HCEC 1CT (cell line): ENCODE measurements around the gene BTBD6.
A peak's percentile ranks its signal among the peaks of the same experiment; 100 is the strongest.

Experiments
- DNase-seq: peaks from one replicate; pipeline ENCODE4 v3.0.0-alpha.2; 2017

Gene BTBD6

DNA sequence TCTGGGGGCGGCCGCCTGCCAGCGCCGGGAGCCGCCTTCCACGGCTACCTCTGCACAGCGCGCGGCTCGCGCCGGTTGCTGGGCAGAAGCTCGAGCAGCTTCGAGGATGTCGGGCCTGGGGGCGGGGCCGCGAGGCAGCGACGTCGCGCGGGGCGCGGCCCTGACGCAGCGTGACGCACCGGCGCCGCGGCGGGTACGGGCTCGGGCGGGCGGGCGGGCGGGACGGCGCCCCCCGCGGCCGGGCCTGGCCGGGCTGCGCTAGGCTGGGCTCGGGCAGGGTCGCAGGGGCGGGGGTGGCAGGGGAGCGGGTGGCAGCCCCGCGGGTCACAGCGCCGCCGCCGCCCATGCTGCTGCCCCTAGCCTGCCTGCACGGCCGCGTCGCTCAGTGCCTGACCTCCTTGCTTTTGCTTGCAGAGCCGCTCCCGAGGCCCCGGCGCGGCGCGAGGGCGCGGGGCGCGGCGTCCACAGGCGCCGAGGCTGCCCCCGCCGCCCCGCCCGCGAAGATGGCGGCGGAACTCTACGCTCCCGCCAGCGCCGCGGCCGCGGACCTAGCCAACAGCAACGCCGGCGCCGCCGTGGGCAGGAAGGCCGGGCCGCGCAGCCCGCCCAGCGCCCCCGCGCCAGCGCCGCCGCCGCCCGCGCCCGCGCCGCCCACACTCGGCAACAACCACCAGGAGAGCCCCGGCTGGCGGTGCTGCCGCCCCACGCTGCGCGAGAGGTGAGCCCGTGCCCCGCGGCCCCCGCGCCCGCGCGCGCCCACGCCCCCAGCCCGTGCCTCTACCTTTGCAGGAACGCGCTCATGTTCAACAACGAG is at the start of gene BTBD6:
TSS of gene BTBD6 (plus strand) at position 166 of the 814 bp plus-strand sequence. CDS start at position 345, 179 bp downstream.
- peak; percentile 78 for DNase-seq

DNA sequence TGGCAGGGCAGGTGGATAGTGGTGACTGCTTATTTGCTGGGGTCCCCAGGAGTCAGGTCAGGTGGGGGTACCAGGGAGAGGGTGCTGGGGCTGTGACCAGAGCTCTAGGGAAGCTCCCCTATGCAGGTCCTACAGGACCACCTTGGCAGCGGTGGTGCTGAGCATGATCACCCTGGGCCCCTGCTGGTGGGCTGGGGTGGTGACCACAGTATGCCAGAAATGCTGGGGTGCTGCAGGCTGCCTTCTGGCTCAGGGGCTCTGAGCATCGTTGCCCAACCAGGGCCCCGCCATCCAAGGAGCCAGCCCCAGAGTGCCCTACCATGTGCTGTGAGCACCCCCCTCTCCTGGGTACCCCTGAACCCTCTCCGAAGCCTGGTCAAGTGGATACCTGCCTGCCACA is 49.7 kb upstream of the BTBD6 start:
- no peak for DNase-seq

DNA sequence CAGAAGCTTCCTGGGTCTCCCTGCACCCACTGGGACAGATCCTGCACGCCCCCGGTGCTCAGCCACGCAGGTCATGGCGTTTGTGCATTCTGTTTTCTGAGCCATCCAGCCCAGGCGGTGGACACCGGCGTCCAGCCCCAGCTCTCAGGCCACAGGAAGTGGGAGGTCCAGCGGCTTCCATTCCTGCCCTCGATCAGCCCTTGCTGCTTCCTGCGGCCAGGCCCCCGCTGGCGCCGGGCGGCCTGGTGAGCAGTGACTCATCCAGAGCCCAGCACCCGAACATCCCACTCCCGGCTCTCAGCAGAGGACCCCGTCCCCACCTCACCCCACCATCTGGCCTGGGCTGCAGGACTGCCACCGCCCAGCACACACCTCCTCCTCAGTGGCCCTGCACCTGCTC is 49.2 kb upstream of the BTBD6 start:
- DNase-seq: peak; percentile 31

DNA sequence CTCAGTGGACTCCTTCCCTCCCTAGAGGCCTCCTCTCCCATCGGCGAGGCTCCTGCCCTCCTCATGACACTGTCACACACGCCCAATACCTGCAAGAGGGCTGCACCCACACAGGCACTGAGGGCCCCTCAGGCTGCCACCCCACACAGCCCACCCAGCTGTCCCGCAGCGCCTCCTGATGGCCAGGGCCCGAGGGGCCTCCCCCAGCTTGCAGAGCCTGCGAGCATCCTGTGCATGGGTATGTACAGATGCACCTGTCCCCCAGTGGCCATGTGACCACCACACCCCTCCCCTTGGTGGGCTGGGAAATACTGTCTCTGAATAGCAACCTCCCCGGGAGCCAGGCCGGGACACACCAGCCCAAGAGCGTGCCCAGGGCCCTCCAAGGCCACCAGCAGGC is 48.3 kb upstream of the BTBD6 start:
- DNase-seq: no peak

DNA sequence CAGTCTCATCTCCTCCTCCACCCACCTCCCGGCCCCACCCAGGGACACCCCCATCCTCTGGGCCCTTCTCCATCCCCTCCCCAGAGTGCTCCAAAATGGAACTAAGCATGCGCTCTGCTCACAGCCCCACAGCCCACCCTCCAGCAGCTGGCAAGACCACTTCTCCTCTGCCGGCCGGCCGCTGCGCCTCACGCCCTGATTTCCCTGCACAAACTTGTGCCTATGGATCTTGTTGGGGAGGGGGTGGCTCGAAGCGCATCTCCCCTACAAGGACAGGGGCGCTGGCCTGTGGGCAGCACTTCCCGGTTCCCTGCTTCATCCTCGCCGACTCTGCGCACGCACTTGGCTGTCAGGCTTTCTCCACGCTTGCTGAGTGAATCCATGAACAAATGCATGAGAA is 47.7 kb upstream of the BTBD6 start:
- DNase-seq: no peak

DNA sequence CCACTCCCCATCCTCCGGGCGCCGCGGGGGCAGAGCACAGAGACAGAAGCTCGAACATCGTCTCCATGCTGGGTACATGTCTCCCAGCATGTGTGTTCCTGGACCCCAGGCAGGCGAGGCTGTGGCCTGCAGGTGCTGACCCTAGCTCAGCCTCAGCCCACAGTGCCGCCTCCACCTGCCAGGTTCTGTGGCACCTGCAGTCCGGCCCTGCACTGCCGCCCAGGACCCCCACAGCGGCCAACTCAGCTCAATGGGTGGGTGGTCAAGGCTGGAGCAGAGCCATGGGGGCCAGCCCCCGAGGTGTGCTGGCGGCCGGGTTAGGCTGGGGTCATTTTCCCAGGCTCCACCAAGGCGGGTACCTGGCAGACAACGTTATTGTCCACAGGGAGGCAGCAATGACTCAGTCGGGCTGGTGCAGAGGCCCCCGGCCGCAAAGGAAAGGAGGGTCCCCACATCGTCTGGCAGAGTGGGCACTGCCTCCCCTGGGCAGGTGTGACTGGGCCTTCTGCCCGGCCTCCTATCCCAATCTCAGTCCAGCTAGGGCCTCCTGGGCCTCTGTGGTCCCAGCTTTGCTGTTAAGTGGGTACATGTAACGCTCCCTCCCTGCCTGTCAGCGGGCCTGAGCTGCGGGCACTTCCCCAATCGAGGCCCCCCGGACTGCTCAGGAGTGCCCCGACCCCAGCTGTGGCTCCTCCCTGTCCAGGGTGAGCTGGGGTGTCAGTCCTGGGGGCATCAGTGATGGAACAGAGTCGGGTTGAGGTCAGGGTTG is 47.0 kb upstream of the BTBD6 start:
- no peak for DNase-seq

DNA sequence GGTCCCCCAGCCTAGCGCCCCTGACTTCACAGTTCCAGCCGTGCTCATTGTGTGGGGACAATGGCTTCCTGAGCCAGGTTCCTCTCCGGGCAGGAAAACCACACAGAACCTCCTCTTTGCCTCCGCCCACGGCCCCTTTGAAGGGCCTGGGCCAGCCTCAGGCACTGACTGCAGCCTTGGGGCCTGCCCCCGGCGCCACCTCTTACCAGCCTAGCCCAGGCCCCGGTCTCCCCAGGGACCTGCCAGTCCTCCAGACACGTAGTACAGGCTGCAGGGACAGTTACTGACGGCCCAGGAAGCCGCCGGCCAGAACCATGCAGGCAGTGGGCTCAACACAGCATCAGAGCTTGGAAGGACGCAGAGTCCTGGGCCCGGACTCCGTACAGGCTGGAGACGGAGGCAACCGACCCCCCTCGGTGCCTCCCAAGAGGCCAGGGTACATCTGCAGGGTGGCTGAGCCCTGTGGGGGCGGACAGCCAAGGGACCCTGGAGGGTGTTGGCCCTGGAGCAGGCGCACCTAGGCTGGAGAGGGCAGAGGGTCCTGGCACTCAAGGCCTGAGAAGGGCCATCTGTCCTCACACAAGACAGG is 46.3 kb upstream of the BTBD6 start:
- DNase-seq: no peak

DNA sequence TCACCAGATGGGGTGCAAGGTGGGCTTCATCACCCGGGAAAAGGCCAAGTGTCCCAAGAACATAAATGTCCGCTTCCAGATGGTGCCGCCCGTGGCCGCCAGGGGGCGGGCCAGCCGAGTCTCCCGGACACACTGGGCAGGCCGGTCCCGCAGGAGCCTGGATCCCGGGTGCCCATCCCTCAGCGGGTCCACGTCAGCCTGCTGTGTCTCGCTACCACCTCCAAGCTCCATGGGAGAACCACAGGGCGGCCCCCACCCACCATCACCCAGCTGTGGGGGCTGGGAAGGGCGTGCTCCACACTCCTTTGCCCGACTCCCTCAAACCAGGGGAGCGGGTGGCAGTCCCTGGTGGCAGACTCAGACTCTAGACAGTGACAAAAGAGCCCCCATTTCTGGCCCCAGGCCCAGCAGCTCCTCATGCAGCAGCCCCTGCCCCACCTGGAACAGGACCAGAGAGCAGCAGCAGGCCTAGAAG is 45.2 kb upstream of the BTBD6 start:
- DNase-seq: peak; percentile 41

DNA sequence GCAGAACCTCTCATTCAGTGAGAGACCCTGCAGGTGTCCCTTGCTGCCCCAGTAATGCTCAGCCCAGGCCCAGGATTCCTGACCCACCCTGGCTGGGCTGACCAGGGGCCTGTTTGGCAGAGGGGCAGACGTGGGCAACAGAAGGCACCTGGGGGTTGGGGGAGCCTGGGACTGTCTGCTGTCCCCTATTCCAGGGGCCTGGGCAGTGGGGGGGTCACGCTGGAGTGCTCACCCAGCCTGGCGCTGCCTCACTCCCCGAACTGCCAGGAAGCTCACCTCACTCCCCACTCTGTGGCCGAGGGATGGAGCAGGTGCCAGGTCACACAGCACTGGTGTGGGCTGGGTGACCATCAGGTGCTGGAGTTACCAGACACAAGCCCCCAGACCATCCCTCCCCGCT is 44.6 kb upstream of the BTBD6 start:
- no peak for DNase-seq

DNA sequence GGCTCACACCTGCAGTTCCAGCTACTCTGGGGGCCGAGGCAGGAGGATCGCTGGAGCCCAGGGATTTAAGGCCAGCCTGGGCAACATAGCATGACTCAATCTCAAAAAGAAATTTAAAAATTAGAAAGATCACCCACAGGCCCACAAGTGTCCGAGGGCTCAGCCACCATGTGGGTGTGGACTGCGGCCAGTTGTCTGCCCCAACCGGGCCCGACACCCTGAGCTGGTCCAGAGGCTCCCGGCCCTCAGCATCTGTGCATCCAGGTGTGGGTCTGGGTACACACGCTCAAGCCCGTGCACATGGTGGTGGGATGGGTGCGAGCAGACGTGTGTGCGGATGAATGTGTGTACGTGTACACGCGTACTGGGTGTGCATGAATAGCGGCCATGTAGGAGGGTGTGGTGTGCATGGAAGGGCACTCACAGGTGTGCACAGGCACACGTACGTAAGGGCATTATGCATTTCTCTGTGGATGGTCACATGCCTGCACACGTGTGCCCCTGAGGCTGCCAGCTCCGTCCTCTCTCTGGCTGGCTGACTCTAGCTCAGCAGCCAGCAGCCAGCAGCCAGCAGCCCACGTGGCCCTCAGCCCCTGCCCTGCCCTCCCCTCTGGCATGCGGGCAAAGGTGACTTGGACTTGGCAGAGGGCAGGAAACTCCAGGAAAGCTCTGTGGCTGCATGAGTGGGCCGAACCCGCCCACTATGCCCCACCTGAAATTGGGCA is 44.0 kb upstream of the BTBD6 start:
- no peak for DNase-seq

DNA sequence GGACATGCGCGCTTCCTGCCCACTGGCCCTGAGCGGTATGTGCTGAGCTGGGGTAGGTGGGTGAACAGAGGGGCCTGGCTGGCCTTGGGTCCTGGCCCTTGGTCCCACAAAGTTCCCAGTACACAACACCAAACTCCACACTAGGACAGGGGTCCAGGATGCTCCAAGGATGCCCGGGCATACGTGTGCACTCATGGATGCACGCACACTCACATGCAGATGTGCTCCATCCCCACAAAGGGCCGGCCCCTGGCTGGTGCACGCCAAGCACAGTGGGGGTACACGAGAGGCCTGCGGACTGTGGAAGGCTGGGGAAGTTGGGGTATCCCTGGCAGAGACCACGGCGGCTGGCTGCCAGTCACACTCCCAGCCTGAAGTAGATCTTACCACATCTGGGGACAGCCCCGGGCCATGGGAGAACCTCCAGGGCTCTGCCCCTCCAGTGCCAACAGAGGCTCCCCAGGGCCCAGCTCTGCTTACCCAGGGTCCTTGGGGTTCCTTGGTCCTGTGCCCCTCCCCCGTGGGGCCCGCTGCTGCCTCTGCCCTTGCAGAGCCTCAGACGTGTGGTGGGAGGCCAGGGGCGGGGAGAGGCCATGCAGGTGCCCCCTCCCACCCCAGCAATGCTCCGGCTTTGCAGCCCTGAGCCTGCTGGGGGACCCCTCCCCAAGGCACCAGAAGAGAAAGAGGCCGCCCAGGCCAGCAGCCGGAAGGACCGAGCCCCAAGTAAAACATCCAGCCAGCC is 43.2 kb upstream of the BTBD6 start:
- no peak for DNase-seq

DNA sequence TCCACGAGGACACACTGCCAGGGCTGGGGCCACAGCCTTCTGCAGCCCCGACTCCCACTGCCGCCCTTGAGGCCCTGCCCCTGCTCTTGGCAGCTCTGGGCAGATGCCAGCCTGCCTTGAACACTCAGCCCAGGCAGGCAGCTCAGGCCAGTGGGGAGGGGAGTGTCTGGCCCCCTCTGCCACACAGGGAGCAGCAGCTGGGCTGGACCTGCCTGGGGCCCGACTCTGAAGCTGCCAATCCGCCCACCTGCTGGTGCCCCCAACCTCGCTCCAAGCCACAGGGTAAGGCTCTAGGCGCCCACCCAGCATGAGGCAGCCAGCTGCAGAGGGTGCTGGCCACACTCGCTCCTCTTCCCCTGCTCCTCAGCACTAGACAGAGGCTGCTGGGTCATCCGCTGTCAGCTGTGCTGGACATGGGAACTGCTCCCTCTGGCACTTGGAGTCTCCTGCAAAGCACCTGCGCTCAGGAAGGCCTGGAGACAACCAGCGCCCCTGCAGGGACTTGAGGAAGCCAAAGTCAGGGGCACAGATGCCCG is 42.6 kb upstream of the BTBD6 start:
- DNase-seq: no peak

DNA sequence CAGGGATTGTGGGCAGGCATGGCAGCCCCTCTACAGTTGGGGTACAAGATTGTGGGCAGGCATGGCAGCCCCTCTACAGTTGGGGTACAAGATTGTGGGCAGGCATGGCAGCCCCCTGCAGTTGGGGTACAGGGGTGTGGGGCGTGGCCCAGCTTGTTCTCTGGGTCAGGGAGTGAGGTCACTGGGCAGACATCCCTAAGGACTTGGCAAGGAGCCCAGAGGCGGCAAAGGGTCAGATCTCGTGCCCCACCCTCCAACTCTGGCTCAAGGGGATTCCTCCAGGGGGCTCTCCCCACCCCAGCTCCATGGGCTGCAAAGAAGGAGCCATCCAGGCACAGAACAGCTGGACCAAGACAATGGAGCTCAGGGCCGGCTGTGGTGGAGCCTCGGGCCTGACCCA is 41.5 kb upstream of the BTBD6 start:
- DNase-seq: no peak

DNA sequence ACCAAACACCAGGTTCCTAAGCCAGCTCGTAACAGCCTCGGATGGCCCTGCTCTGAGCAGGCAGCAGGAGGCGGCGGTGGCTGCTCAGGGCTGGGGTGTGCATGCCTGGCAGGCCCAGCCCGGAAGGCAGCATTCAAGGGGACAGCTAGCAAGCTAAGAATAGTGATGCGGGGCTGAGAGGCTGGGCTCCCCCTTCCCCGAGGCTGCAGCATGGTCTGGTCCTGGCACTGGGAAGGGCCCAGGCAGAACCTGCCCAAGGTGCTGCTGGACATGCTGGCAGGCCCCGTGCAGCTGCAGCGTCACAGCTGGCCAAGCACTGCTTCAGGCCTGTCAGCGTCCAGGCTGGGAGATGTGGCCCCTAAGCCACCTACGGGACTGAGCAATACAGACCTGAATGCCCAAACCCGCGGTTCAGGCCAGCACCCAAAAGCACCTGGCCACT is 40.9 kb upstream of the BTBD6 start:
- no peak for DNase-seq

DNA sequence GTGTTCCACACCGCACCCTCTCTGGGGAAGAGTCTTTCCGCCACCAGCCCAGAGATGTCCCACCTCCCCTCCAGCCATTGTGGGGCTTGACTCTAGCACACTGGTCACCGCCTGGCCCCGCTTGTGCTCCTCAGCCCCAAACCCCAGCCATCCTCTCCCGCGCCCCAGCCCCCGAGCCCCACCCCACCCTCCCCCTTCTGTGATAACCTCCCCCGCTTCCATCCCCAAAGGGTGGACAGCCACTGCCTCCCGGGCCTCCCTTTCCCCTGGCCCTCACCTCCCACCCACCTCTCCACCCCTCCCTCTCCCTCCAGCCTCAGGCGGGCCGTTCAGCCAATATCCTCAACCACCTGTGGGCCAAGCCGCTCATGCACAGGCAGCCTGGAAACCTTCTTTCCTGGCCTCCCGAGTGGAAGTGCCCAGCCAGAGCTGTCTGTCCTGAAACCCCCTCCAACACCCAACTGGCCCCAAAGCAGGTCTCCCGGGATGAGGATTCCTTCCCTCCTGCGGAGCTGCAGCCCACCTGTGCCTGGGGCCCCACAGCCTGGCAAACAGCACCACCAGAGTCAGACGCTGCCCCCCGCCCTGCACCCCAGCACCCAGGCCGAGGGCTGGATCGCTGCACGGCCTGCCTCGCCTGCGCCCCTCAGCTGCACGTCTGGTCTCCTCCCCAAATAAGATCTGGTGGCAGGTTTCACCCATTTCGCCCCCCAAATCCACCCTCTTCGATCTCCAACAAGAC is 40.2 kb upstream of the BTBD6 start:
- DNase-seq: no peak

DNA sequence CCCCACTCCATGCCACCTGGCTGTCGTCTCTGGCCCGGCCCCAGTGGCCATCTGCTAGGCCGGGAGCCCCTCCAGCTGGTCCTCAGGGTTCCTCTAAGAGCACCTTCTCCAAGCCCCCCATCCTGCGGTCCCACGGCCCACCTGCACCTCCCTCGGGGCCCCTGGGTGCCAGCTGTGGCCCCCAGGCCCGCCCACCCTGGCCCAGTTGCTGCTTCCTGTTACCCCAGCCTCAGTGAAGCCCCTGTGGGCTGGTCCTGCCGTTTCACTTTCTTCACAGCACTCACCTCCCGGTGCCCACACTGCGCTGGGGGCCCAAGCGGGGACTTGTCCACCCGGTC is 39.6 kb upstream of the BTBD6 start:
- no peak for DNase-seq

DNA sequence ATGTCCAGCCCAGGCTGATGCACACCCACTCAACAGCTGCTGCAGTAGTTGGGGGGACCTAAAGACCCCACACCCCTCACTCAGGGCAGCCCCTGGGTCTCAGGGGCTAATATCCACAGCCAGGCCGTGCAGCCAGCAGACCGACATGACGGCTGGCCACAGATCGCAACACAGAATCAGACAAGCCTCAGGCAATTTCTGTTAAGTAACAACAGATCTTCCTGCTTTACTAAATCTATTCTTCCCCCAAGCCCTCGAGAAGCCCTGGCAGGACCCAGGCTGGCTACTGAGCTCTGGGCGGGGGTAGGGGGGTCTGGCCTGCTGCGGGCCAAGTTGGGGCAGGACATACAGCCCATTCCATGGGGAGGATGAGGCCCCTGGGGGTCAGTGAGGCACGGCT is 39.2 kb upstream of the BTBD6 start:
- DNase-seq: no peak

DNA sequence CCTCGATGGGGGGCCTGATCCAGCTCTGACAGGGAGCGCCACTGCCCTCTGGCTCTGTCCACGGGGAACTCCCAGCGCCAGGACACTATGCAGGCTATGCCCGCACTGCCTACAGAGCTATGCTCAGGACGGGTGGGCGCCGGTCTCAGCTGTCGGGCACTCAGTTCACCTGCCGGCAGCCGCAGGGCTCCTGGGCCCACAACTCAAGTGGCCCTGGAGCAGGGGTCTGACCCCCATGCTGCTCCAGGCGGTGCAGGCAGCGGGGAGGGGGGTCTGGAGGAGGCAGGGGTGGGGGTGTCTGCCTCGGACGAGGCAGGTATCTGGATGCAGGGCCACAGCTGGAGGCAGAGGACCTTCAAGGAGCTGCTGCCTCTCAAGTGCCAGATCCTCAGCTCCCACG is 38.7 kb upstream of the BTBD6 start:
- no peak for DNase-seq

DNA sequence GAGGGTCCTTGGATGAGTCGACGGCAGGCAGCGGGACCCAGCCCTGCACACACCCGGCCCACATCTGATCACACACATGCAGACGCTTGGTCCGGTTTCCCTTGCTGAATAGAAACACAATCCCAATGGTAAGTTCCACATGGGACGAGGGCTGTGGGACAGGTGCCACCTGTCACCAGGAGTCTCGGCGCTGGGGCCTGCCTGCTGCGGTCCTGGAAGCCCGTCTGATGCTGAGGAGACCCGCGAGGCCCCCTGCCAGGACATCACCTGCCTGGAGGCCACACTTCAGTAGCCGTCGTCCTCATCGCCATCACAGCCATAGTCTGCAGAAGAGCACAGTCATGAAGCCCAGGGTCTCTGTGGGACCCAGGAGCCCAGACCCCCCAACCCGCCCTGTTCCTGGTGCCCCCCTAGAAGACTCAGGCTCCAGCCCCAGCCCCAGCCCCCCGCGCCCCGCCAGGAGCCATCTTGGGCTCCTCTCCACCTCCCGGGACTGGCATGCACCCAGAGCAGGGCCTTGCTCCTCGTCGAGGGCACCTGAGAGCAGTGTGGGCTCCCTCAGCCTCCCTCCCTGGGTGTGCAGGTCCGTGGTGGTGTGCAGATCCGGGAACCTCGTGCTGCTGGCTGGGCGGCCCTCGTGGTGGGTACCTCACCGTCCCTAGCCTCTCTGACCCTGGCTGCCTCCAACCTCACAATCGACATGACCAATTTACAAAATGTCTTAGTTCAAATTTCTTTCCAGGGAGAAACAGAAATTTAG is 37.9 kb upstream of the BTBD6 start:
- no peak for DNase-seq

DNA sequence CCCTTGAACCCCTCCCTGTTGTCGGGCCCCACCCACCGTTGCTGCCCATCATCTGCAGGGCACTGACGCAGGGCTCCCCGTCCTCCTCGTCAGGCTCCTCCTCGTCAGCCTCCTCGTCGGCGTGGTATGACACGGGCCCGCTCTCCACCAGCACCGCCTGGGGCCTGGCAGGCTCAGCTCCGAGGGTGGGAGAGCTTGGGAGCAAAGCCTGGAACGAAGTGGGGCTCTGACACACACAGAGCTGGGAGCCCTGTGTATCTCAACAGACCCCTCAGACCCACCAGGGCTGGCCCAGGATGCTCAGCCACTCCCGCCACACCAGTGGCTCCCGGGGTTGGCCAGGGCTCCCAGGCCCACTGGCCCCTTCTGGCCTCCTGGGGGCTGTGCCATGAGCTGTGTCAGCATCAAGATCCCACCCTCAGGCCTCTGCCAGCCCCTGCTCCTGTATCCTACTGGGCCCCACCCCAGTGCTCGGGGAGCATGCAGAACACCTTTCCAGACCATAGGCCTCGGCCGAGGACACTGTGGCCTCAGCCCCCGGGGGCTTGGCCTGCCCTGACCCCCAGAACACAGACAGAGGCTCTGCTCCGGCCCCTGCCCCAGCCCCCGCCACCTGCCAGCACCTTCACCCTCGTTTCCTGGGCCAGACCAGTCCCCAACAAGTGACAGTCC is 37.1 kb upstream of the BTBD6 start:
- DNase-seq: no peak
